WTC11 (cell line): ENCODE results near the gene CNP. TPM values are rescaled to one million over a fixed set of nuclear protein-coding genes. Genes with fewer than 3 reads are reported as not detected.

ENCODE experiments used
- ATAC-seq: fragments of 200-7000 bp; cut with Tn5 transposase; 2 replicates; pipeline ENCODE4 v1.10.0; 2021; ENCODE audit warnings: mild to moderate bottlenecking, moderate library complexity
- CTCF ChIA-PET: fragments of 300-600 bp; sonication (Branson Sonifier 250); formaldehyde crosslinking; loops from one replicate; lab custom pipeline; 2021; ENCODE audit warnings: antibody characterized with exemption; lab: Charles Lee
- POLR2A ChIA-PET: fragments of 350-600 bp; sonication (Branson Sonifier 250); formaldehyde crosslinking; loops from one replicate; lab custom pipeline; 2021; ENCODE audit warnings: antibody characterized with exemption; lab: Charles Lee
- DNase-seq: peaks from one replicate; pipeline ENCODE4 v3.0.0; 2021; ENCODE audit warnings: low spot score
- H3K27ac Mint-ChIP-seq: 2 replicates; pipeline ENCODE4 v1.8.0; 2021; ENCODE audit warnings: mixed read lengths
- H3K27me3 Mint-ChIP-seq: 2 replicates; pipeline ENCODE4 v1.8.0; 2021; ENCODE audit warnings: low read depth, mild to moderate bottlenecking, moderate library complexity, mixed read lengths
- H3K36me3 Mint-ChIP-seq: 2 replicates; pipeline ENCODE4 v1.8.0; 2021; ENCODE audit warnings: mixed read lengths
- H3K4me1 Mint-ChIP-seq: 2 replicates; pipeline ENCODE4 v1.8.0; 2022; ENCODE audit warnings: mixed read lengths
- H3K4me3 Mint-ChIP-seq: 2 replicates; pipeline ENCODE4 v1.8.0; 2021; ENCODE audit warnings: mild to moderate bottlenecking, moderate library complexity, mixed read lengths
- H3K9me3 Mint-ChIP-seq: 2 replicates; pipeline ENCODE4 v1.8.0; 2021; ENCODE audit warnings: mixed read lengths
- FOXP1 ChIP-seq: sonication (generic); formaldehyde crosslinking; IDR thresholded peaks from 2 replicates; pipeline ENCODE4 v1.8.0; 2022; ENCODE audit warnings: missing genetic modification reagents, mild to moderate bottlenecking, moderate library complexity, borderline replicate concordance
- GABPB1 ChIP-seq: sonication (generic); formaldehyde crosslinking; IDR thresholded peaks from 2 replicates; pipeline ENCODE4 v1.8.1; 2023; ENCODE audit warnings: mild to moderate bottlenecking, missing genetic modification reagents
- NR3C1 ChIP-seq: sonication (generic); formaldehyde crosslinking; conservative IDR thresholded peaks from 2 replicates; pipeline ENCODE4 v1.8.1; 2023; ENCODE audit warnings: low read depth, mild to moderate bottlenecking, missing genetic modification reagents
- OVOL2 ChIP-seq: fragments of 250-450 bp; sonication (Bioruptor Pico); IDR thresholded peaks from 2 replicates; pipeline ENCODE4 v1.9.0; 2021; ENCODE audit warnings: mild to moderate bottlenecking, borderline replicate concordance
- ZNF121 ChIP-seq: sonication (generic); formaldehyde crosslinking; IDR thresholded peaks from 2 replicates; pipeline ENCODE4 v1.8.0; 2023; ENCODE audit warnings: missing genetic modification reagents
- ZNF219 ChIP-seq: sonication (generic); formaldehyde crosslinking; IDR thresholded peaks from 2 replicates; pipeline ENCODE4 v1.8.0; 2023; ENCODE audit warnings: missing genetic modification reagents, mild to moderate bottlenecking, borderline replicate concordance
- total RNA-seq: library from RNA; stranded (reverse); gene quantifications from 3 replicates; pipeline ENCODE4 v1.2.3, GENCODE V29; 2021
- TF ChIP-seq, protein P1 (sequence below): sonication (generic); formaldehyde crosslinking; IDR thresholded peaks from 2 replicates; pipeline ENCODE4 v1.8.0; 2023; ENCODE audit warnings: mild to moderate bottlenecking, missing genetic modification reagents
- TF ChIP-seq, protein P2 (sequence below): fragments of 250-450 bp; sonication (Bioruptor Pico); IDR thresholded peaks from 2 replicates; pipeline ENCODE4 v1.9.0; 2021; ENCODE audit warnings: mild to moderate bottlenecking
- TF ChIP-seq, protein P3 (sequence below): sonication (generic); formaldehyde crosslinking; IDR thresholded peaks from 2 replicates; pipeline ENCODE4 v1.8.1; 2022; ENCODE audit warnings: low read depth, missing genetic modification reagents, borderline replicate concordance
- TF ChIP-seq, protein P4 (sequence below): fragments of 250-450 bp; sonication (Bioruptor Pico); IDR thresholded peaks from 2 replicates; pipeline ENCODE4 v2.1.2; 2022; ENCODE audit warnings: mild to moderate bottlenecking, moderate library complexity
- TF ChIP-seq, protein P5 (sequence below): sonication (generic); formaldehyde crosslinking; IDR thresholded peaks from 2 replicates; pipeline ENCODE4 v1.8.1; 2022; ENCODE audit warnings: mild to moderate bottlenecking, moderate library complexity, missing genetic modification reagents
- TF ChIP-seq, protein P6 (sequence below): fragments of 200-600 bp; IDR thresholded peaks from 2 replicates; pipeline ENCODE4 v1.8.0; 2022; ENCODE audit warnings: antibody characterized with exemption

CNP gene
- total RNA-seq, 1 experiment from 2014 or later, result 52.5 TPM

DNA sequence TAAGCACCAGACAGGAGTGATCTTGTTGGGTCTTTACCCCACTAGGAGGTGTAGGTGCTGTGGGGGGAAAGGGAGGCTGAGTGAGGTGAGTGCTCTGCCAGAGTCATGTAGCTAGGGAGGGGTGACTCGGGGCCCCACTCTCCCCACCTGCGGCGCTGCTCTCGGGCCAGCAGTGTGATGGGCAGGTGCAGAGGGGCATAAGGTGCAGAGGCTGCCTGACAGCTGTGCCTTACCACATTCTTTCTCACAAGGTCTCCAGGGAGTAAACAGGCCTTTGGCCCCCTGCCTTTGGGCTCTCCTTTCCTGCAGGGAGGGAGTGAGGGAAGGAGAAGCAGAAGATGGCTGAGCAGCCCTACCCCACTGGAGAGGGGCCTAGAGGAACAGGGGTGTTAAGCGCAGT lies 4.5 kb upstream of the CNP start (continued):
- TF ChIP-seq, protein P1, sequence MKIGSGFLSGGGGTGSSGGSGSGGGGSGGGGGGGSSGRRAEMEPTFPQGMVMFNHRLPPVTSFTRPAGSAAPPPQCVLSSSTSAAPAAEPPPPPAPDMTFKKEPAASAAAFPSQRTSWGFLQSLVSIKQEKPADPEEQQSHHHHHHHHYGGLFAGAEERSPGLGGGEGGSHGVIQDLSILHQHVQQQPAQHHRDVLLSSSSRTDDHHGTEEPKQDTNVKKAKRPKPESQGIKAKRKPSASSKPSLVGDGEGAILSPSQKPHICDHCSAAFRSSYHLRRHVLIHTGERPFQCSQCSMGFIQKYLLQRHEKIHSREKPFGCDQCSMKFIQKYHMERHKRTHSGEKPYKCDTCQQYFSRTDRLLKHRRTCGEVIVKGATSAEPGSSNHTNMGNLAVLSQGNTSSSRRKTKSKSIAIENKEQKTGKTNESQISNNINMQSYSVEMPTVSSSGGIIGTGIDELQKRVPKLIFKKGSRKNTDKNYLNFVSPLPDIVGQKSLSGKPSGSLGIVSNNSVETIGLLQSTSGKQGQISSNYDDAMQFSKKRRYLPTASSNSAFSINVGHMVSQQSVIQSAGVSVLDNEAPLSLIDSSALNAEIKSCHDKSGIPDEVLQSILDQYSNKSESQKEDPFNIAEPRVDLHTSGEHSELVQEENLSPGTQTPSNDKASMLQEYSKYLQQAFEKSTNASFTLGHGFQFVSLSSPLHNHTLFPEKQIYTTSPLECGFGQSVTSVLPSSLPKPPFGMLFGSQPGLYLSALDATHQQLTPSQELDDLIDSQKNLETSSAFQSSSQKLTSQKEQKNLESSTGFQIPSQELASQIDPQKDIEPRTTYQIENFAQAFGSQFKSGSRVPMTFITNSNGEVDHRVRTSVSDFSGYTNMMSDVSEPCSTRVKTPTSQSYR (CRISPR knock-in tag), result no peak
- no peak for TF ChIP-seq FOXP1 (CRISPR knock-in tag)
- TF ChIP-seq ZNF219, result no peak
- TF ChIP-seq, protein P2, sequence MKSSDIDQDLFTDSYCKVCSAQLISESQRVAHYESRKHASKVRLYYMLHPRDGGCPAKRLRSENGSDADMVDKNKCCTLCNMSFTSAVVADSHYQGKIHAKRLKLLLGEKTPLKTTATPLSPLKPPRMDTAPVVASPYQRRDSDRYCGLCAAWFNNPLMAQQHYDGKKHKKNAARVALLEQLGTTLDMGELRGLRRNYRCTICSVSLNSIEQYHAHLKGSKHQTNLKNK (CRISPR knock-in tag), result no peak

DNA sequence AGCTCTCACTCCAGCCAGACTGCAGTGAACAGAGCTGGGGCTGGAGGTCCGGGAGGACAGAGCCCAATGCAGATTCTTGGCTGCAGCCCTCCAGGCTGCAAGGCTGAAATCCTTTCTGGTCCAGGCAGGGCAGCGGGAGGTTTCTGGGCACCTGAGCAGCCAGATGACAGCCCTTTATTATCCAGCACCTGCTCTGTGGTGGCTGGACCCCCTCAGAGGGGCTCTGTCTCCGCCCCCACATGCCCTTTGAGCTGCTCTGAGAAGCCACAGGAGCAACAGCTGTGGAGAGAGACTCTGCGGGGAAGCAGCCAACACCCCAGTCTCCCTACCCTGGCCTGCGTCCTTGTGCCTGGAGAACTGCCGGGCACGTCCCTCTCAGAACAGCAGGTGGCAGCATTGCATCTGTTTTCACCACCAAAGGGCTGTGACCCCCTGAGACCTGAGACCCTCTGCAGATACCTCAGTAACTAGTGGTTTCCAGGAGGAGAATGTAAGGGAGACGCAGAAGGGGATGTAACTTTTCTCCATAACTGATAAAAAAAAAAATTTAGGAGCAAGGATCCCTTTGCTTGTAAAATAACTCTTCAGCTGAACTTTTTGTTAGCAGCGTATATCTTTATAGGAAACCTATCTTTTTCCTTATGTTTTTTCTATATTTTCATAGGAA lies 3.7 kb upstream of the CNP start:
- CTCF ChIA-PET, result interaction anchor here (0.6 to 6.7 kb wide), 5 partner anchors 31 to 136 kb away, joined by 3 to 134 read pairs (median 3); partner anchors contain the start of genes ACLY and NKIRAS2
- no peak for TF ChIP-seq NR3C1
- TF ChIP-seq, protein P3, sequence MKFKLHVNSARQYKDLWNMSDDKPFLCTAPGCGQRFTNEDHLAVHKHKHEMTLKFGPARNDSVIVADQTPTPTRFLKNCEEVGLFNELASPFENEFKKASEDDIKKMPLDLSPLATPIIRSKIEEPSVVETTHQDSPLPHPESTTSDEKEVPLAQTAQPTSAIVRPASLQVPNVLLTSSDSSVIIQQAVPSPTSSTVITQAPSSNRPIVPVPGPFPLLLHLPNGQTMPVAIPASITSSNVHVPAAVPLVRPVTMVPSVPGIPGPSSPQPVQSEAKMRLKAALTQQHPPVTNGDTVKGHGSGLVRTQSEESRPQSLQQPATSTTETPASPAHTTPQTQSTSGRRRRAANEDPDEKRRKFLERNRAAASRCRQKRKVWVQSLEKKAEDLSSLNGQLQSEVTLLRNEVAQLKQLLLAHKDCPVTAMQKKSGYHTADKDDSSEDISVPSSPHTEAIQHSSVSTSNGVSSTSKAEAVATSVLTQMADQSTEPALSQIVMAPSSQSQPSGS (CRISPR knock-in tag), result no peak
- peak; percentile 35; the same call in 1 of the 2 replicates for TF ChIP-seq GABPB1 (CRISPR knock-in tag)
- TF ChIP-seq, protein P4, sequence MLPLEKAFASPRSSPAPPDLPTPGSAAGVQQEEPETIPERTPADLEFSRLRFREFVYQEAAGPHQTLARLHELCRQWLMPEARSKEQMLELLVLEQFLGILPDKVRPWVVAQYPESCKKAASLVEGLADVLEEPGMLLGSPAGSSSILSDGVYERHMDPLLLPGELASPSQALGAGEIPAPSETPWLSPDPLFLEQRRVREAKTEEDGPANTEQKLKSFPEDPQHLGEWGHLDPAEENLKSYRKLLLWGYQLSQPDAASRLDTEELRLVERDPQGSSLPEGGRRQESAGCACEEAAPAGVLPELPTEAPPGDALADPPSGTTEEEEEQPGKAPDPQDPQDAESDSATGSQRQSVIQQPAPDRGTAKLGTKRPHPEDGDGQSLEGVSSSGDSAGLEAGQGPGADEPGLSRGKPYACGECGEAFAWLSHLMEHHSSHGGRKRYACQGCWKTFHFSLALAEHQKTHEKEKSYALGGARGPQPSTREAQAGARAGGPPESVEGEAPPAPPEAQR (CRISPR knock-in tag), result no peak
- TF ChIP-seq ZNF121 (CRISPR knock-in tag), result peak; percentile 54; the same call in 1 of the 2 replicates
- TF ChIP-seq OVOL2 (CRISPR knock-in tag), result no peak
- TF ChIP-seq, protein P5, sequence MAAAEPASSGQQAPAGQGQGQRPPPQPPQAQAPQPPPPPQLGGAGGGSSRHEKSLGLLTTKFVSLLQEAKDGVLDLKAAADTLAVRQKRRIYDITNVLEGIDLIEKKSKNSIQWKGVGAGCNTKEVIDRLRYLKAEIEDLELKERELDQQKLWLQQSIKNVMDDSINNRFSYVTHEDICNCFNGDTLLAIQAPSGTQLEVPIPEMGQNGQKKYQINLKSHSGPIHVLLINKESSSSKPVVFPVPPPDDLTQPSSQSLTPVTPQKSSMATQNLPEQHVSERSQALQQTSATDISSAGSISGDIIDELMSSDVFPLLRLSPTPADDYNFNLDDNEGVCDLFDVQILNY, result no peak
- TF ChIP-seq, protein P6, sequence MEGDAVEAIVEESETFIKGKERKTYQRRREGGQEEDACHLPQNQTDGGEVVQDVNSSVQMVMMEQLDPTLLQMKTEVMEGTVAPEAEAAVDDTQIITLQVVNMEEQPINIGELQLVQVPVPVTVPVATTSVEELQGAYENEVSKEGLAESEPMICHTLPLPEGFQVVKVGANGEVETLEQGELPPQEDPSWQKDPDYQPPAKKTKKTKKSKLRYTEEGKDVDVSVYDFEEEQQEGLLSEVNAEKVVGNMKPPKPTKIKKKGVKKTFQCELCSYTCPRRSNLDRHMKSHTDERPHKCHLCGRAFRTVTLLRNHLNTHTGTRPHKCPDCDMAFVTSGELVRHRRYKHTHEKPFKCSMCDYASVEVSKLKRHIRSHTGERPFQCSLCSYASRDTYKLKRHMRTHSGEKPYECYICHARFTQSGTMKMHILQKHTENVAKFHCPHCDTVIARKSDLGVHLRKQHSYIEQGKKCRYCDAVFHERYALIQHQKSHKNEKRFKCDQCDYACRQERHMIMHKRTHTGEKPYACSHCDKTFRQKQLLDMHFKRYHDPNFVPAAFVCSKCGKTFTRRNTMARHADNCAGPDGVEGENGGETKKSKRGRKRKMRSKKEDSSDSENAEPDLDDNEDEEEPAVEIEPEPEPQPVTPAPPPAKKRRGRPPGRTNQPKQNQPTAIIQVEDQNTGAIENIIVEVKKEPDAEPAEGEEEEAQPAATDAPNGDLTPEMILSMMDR, result peak; percentile 72
- H3K27ac Mint-ChIP-seq, result no peak overlapping the region
- H3K4me3 Mint-ChIP-seq, result no peak overlapping the region
- DNase-seq (peak; percentile 90), ATAC-seq (peak; percentile 44)
- no peaks in the 10 kb centered on the region for H3K36me3 Mint-ChIP-seq
- H3K27me3 Mint-ChIP-seq, result peaks cover 11% of the 10 kb centered on the region
- no peaks in the 10 kb centered on the region for H3K9me3 Mint-ChIP-seq
- POLR2A ChIA-PET, result interaction anchor here (0.6 kb wide), 1 partner anchor 358 kb away, joined by 7 read pairs; no protein-coding TSS in a partner anchor
- peaks cover 33% of the 10 kb centered on the region for H3K4me1 Mint-ChIP-seq
